NCI-H1436 (cell line): ENCODE data around the gene HEXIM2.
"Not testable (repeated sequence)": the region's sequence is repeated elsewhere in the genome, so short reads cannot be mapped to it uniquely, and the experiment has no call there.

ENCODE experiments used
- DNase-seq: peaks from one replicate; lab custom pipeline; 2025; lab: John Stamatoyannopoulos, UW

HEXIM2 gene

GRCh38 chr17:45161288-45162024 is at the start of gene HEXIM2:
TSS of gene HEXIM2 (plus strand) at chr17:45161875. CDS start at chr17:45162794, 919 bp downstream.
- peak; percentile 100 for DNase-seq

- no peak for DNase-seq
Measured at GRCh38 chr17:45112559-45113423, 48.9 kb upstream of the HEXIM2 start.

DNA sequence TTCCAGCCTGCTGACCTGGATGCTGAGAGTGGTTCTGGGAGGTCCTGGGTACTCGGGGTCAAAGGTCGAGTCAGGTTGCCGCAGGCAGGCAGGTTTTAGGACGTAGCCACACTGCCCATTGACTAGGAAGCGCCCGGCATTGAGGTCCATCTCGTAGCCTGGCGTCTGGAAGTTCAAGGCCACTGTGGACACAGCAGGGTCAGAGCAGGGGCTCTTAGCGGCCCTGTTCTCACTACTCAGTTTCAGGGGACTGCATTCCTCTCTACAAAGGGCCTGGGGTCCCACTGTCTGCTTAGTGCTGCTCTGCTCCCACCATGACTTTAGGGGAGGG is 48.3 kb upstream of the HEXIM2 start:
- DNase-seq, result no peak

DNA sequence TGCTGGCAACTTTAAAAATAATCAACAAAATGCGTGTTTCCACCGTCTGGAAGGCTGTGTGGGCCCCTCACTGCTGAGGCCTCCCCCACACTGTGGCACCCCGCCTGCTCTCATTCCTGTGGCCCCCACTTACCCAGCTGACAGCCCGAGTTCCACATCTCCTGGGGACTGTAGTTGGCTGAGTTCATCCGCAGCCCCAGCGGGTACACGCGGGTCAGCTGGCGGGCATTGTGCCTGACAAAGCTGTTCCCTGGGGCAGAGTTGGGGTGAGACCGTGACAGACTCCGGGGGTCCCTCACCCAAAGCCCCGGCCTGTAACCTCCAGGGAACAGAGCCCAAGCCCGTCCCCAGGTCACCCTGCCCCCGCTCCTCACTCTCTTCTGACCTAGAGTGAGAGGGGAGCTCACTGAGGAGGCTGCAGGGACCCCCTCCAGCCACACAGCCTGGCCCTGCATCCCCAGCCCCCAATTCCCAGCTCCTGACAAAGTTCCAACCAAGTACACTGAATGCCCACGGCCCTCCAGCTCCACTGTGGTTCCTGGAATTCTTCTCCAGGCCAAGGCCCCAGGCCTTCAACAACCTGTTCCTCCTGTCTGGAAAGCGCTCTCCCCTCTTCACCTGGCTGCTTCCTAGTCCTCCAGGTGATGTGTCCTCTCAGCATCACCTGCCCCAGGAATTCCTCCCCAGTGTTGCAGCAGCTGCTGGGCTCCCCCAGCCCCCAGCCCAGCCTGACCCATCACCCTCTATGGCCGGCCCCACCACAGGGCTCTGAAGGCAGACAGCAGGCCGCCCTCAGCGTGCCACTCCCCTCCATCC is 47.4 kb upstream of the HEXIM2 start:
- no peak for DNase-seq

- no peak for DNase-seq
Measured at GRCh38 chr17:45115015-45115625, 46.6 kb upstream of the HEXIM2 start.

DNA sequence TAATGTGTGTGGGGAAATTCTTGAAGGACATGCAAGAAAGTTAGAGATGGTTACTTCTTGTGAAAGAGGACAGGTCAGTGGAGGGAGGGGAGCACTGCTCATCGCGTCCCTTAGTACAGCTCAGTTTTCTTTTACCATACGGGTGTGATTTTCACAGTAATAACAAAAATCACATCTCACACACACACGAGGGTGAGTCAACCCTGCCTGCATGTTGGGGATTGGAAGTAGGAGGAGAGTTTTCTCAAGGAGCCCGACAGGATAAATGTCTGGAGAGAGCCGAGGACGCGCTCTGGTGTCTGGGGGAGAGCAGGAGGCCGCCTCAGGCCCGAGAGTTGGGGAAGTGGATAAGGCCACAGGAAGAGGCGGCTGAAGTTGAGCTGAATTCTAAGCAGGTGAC is 45.8 kb upstream of the HEXIM2 start:
- DNase-seq, result no peak

DNA sequence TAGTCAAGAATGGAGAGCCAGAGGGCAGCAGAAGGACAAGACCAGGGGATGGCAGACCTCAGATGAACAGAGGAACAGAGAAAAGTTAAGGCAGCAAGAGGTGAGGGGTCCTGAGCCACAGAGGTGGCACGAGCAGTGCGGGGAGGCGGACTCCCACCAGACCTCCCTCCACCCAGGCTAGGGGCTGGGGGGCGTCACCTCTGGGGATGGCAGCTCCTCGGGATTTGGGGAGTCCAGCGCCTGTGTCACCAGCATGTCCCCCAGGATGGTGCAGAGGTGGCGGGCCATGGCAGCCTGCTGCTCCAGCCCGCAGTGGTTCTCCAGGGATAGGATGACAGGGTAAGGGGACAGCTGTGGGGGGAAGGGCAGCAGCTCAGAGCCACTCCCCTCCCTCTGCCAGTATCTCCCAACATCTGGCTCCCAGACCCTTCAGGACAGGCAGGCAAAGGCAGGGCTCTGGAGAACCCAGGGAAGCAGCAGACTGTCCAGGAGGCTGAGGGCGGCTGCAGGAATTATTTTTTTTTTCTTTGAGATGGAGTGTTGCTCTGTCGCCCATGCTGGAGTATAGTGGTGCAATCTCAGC is 45.1 kb upstream of the HEXIM2 start:
- DNase-seq, result no peak

GRCh38 chr17:45117334-45117733 is 44.3 kb upstream of the HEXIM2 start:
- DNase-seq, result no peak

DNA sequence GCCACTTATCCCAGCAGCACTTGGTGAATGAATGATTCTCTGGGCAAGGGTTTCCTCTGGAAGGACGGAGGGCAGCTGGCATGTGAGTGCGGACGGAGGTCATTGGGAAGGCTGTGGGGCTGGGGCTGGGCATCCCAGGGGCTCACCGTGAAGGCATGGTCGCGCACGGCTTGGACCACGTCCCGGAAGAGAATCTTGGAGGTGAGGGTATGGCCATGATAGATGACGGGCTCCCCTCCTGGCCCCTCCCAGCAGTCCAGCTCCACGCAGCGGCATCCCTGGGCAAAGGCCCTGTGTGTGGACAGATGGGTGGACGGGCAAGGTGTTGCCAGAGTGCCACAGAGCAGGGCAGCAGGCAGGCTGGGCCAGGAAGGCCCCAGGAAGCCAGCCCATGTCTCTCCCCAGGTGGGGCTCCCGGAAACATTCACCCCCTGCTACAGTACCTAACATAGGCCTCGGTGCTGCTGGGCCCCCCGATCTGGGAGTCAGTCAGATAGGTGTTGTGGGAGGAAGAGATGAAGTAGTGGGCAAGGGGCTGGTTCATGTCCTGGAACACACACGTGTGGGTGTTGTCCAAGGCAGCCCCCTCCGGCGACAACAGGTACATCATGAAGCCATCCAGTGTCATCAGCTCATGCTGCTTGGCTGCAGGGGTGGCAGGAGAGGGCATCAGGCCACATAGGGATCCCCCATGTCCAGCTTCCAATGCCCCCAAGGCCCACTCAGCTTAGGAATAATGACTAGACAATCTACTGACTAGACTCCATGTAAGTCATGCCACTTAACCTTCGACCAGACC is 43.6 kb upstream of the HEXIM2 start:
- DNase-seq, result no peak

DNA sequence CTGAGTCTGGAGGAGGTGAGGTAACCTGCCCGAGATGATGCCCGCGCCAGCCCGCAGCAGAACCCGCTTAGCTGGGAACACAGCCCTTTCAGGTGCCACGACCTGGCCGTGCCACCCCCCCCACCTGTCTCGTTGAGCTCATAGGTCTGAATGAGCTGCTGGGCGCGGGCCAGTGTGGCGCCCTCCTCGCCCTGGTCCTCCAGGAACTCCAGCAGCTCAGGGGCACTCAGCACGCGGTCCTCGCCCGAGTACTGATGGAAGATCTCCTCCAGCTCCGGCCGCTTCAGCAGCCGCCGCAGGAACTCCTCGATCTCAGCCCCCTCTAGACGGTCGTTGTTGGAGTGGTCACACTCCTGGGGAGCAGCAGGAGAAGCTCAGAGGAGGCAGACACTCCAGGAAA is 43.0 kb upstream of the HEXIM2 start:
- DNase-seq, result no peak

GRCh38 chr17:45119964-45120363 is 41.7 kb upstream of the HEXIM2 start:
- no peak for DNase-seq

GRCh38 chr17:45120558-45120957 is 41.1 kb upstream of the HEXIM2 start:
- no peak for DNase-seq

DNA sequence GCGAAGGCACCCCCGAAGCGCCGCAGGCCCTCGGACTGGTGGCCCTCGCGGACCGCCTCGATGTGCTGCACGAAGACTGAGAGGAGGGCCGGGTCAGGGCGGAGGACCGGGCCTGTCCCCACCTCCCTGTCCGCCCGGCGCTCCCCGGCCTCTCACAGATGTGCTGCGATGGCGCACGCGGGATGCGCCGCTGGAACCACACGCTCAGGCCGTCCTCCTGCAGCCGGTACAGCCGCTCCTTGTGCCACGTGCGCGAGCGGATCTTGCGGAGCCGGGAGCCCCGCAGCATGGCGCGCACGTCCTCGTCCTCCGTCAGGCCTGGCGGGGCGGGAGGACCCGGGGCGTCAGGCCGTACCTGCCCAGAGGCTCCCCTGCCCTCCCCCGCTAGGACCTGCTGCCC is 40.6 kb upstream of the HEXIM2 start:
- DNase-seq, result no peak

GRCh38 chr17:45123076-45123770 is 38.5 kb upstream of the HEXIM2 start:
- no peak for DNase-seq

GRCh38 chr17:45123930-45124796 is 37.5 kb upstream of the HEXIM2 start:
- no peak for DNase-seq

- not testable (repeated sequence) for DNase-seq
Measured at GRCh38 chr17:45124797-45125122, 36.9 kb upstream of the HEXIM2 start.

DNA sequence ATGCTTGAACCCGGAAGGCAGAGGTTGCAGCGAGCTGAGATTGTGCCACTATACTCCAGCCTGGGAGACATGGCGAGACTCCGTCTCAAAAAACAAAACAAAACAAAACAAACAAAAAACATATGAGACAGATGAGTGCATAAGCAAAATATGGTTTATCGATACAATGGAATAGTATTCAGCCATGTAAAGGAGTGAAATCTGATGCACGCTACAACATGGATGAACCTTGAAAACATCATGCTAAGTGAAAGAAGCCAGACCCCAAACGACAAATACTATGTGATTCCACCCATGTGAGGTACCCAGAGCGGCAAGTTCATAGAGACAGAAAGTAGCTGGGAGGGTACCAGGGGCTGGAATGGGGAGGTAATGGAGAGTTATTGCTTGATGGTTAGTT is 36.2 kb upstream of the HEXIM2 start:
- DNase-seq, result no peak

GRCh38 chr17:45127207-45127547 is 34.5 kb upstream of the HEXIM2 start:
- no peak for DNase-seq

- no peak for DNase-seq
Measured at GRCh38 chr17:45127548-45128300, 34.0 kb upstream of the HEXIM2 start.
